ENCODE results near the gene SEMA3G. TPM values are rescaled to one million over a fixed set of nuclear protein-coding genes. Genes with fewer than 3 reads are reported as not detected.

SEMA3G gene
- total RNA-seq, 2 donors from 2014 or later = 1.5 to 2.3 TPM

- peaks cover 7% of the 10 kb centered on the region for H3K4me1 Mint-ChIP-seq
- H3K27me3 Mint-ChIP-seq = no peaks in the 10 kb centered on the region
- no peak for ATAC-seq
- DNase-seq = no peak
- H3K4me3 Mint-ChIP-seq = no peak overlapping the region
- no peaks in the 10 kb centered on the region for H3K36me3 Mint-ChIP-seq (ENCODE audit: low read depth)
- H3K9me3 ChIP-seq (ENCODE audit: control insufficient read depth, low read length, poor library complexity, severe bottlenecking) = no peaks in the 10 kb centered on the region
- no peak overlapping the region for H3K27ac Mint-ChIP-seq
Measured at GRCh38 chr3:52443268-52443610, 1.7 kb downstream of the SEMA3G start.

- DNase-seq (no peak), ATAC-seq (no peak)
- Mint-ChIP-seq H3K4me1 (peaks cover 7% of the 10 kb centered on the region), H3K36me3 (ENCODE audit: low read depth) (no peaks in the 10 kb centered on the region), H3K4me3 (no peak overlapping the region), H3K27ac (no peak overlapping the region), H3K27me3 (no peaks in the 10 kb centered on the region)
- no peaks in the 10 kb centered on the region for H3K9me3 ChIP-seq (ENCODE audit: control insufficient read depth, low read length, poor library complexity, severe bottlenecking)
Measured at GRCh38 chr3:52442409-52443267, 2.3 kb downstream of the SEMA3G start.

GRCh38 chr3:52441772-52442332 is 3.1 kb downstream of the SEMA3G start:
- H3K4me1 Mint-ChIP-seq = peaks cover 3% of the 10 kb centered on the region
- DNase-seq = no peak
- H3K36me3 Mint-ChIP-seq (ENCODE audit: low read depth) = no peaks in the 10 kb centered on the region
- no peaks in the 10 kb centered on the region for H3K27me3 Mint-ChIP-seq
- H3K9me3 ChIP-seq (ENCODE audit: control insufficient read depth, low read length, poor library complexity, severe bottlenecking) = no peaks in the 10 kb centered on the region
- H3K4me3 Mint-ChIP-seq = no peak overlapping the region
- no peak for ATAC-seq
- H3K27ac Mint-ChIP-seq = no peak overlapping the region

GRCh38 chr3:52441091-52441771 is 3.7 kb downstream of the SEMA3G start:
- no peak overlapping the region for H3K27ac Mint-ChIP-seq
- H3K27me3 Mint-ChIP-seq = no peaks in the 10 kb centered on the region
- no peak for ATAC-seq
- DNase-seq = no peak
- H3K4me1 Mint-ChIP-seq = peaks cover 2% of the 10 kb centered on the region
- no peaks in the 10 kb centered on the region for H3K36me3 Mint-ChIP-seq (ENCODE audit: low read depth)
- H3K4me3 Mint-ChIP-seq = no peak overlapping the region
- no peaks in the 10 kb centered on the region for H3K9me3 ChIP-seq (ENCODE audit: control insufficient read depth, low read length, poor library complexity, severe bottlenecking)

GRCh38 chr3:52440671-52441070 is 4.2 kb downstream of the SEMA3G start:
- no peak for ATAC-seq
- no peak overlapping the region for H3K27ac Mint-ChIP-seq
- H3K4me1 Mint-ChIP-seq = peaks cover 2% of the 10 kb centered on the region
- no peaks in the 10 kb centered on the region for H3K27me3 Mint-ChIP-seq
- H3K9me3 ChIP-seq (ENCODE audit: control insufficient read depth, low read length, poor library complexity, severe bottlenecking) = no peaks in the 10 kb centered on the region
- H3K36me3 Mint-ChIP-seq (ENCODE audit: low read depth) = no peaks in the 10 kb centered on the region
- DNase-seq = no peak
- H3K4me3 Mint-ChIP-seq = no peak overlapping the region

GRCh38 chr3:52440249-52440551 is 4.7 kb downstream of the SEMA3G start:
- peaks cover 2% of the 10 kb centered on the region for H3K4me1 Mint-ChIP-seq
- H3K4me3 Mint-ChIP-seq = no peak overlapping the region
- no peak overlapping the region for H3K27ac Mint-ChIP-seq
- H3K9me3 ChIP-seq (ENCODE audit: control insufficient read depth, low read length, poor library complexity, severe bottlenecking) = no peaks in the 10 kb centered on the region
- DNase-seq (no peak), ATAC-seq (no peak)
- no peaks in the 10 kb centered on the region for H3K36me3 Mint-ChIP-seq (ENCODE audit: low read depth)
- H3K27me3 Mint-ChIP-seq = no peaks in the 10 kb centered on the region

- ATAC-seq = no peak
- DNase-seq = no peak
Measured at GRCh38 chr3:52439426-52440248, 5.3 kb downstream of the SEMA3G start.

GRCh38 chr3:52438579-52439425 is 6.1 kb downstream of the SEMA3G start:
- DNase-seq (no peak), ATAC-seq (no peak)
- Mint-ChIP-seq H3K27ac (peak overlapping the region; percentile 4), H3K27me3 (no peaks in the 10 kb centered on the region), H3K4me1 (peaks cover 4% of the 10 kb centered on the region), H3K36me3 (ENCODE audit: low read depth) (no peaks in the 10 kb centered on the region), H3K4me3 (no peak overlapping the region)
- H3K9me3 ChIP-seq (ENCODE audit: control insufficient read depth, low read length, poor library complexity, severe bottlenecking) = no peaks in the 10 kb centered on the region

More at GRCh38 chr3:52439426-52440248, 5.3 kb downstream of the SEMA3G start:
- no peaks in the 10 kb centered on the region for H3K9me3 ChIP-seq (ENCODE audit: control insufficient read depth, low read length, poor library complexity, severe bottlenecking)
- Mint-ChIP-seq H3K4me3 (no peak overlapping the region), H3K36me3 (ENCODE audit: low read depth) (no peaks in the 10 kb centered on the region), H3K27ac (peak overlapping the region; percentile 4), H3K27me3 (no peaks in the 10 kb centered on the region), H3K4me1 (no peaks in the 10 kb centered on the region)

- no peak overlapping the region for H3K4me3 Mint-ChIP-seq
Measured at GRCh38 chr3:52438104-52438376, 6.9 kb downstream of the SEMA3G start.

GRCh38 chr3:52437326-52438103 is 7.4 kb downstream of the SEMA3G start:
- Mint-ChIP-seq H3K36me3 (ENCODE audit: low read depth) (no peaks in the 10 kb centered on the region), H3K4me3 (no peak overlapping the region), H3K27ac (no peak overlapping the region), H3K4me1 (peaks cover 12% of the 10 kb centered on the region), H3K27me3 (no peaks in the 10 kb centered on the region)
- DNase-seq (no peak), ATAC-seq (no peak)
- no peaks in the 10 kb centered on the region for H3K9me3 ChIP-seq (ENCODE audit: control insufficient read depth, low read length, poor library complexity, severe bottlenecking)

More at GRCh38 chr3:52438104-52438376, 6.9 kb downstream of the SEMA3G start:
- Mint-ChIP-seq H3K27me3 (no peaks in the 10 kb centered on the region), H3K36me3 (ENCODE audit: low read depth) (no peaks in the 10 kb centered on the region), H3K27ac (no peak overlapping the region), H3K4me1 (peaks cover 7% of the 10 kb centered on the region)
- no peaks in the 10 kb centered on the region for H3K9me3 ChIP-seq (ENCODE audit: control insufficient read depth, low read length, poor library complexity, severe bottlenecking)
- no peak for ATAC-seq
- no peak for DNase-seq

GRCh38 chr3:52436500-52437149 is 8.3 kb downstream of the SEMA3G start:
- no peaks in the 10 kb centered on the region for H3K27me3 Mint-ChIP-seq
- no peak overlapping the region for H3K27ac Mint-ChIP-seq
- no peak overlapping the region for H3K4me3 Mint-ChIP-seq
- no peaks in the 10 kb centered on the region for H3K9me3 ChIP-seq (ENCODE audit: control insufficient read depth, low read length, poor library complexity, severe bottlenecking)
- H3K4me1 Mint-ChIP-seq = peaks cover 19% of the 10 kb centered on the region
- no peaks in the 10 kb centered on the region for H3K36me3 Mint-ChIP-seq (ENCODE audit: low read depth)
- DNase-seq = no peak
- ATAC-seq = no peak
